LNCAP (cell line): ENCODE results near the gene FNBP1.

Source experiments
- TF ChIP-seq, protein P1 (sequence below): fragments of 450-650 bp; IDR thresholded peaks from 2 replicates; pipeline ENCODE4 v1.5.1; 2017; ENCODE audit warnings: mild to moderate bottlenecking

FNBP1 gene

DNA sequence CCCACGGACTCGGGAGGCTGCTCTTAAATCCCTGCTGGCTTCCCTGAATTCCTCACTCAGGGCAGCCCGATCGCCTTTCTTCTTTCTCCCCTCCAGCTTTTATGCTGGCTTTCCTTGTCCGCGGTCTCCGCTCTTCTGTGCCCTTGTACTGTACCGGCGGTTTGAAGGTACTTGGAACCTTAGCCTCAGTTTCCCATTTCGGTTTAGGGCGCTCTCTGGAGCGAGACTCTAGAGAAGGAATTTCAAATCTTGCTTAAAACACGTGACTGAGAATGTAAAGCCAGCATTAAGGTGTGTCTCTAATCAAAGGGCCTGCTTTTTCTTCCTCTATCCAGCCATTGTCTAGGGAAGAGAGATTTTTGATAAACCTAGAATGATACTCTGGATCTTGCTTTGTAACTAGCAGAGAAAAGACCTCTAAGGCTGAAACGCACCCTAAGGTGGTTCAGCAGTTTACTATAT is 11.4 kb upstream of the FNBP1 start:
- TF ChIP-seq, protein P1, sequence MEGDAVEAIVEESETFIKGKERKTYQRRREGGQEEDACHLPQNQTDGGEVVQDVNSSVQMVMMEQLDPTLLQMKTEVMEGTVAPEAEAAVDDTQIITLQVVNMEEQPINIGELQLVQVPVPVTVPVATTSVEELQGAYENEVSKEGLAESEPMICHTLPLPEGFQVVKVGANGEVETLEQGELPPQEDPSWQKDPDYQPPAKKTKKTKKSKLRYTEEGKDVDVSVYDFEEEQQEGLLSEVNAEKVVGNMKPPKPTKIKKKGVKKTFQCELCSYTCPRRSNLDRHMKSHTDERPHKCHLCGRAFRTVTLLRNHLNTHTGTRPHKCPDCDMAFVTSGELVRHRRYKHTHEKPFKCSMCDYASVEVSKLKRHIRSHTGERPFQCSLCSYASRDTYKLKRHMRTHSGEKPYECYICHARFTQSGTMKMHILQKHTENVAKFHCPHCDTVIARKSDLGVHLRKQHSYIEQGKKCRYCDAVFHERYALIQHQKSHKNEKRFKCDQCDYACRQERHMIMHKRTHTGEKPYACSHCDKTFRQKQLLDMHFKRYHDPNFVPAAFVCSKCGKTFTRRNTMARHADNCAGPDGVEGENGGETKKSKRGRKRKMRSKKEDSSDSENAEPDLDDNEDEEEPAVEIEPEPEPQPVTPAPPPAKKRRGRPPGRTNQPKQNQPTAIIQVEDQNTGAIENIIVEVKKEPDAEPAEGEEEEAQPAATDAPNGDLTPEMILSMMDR, result no peak

- TF ChIP-seq, protein P1, result no peak
Observed at GRCh38 chr9:130053504-130054324, 10.7 kb upstream of the FNBP1 start, which contains the start of gene GPR107. Gene GPR107, plus strand, starts transcription at chr9:130053906. Its CDS starts 27 bp downstream, at chr9:130053933.

GRCh38 chr9:130053109-130053503 is 10.1 kb upstream of the FNBP1 start:
- TF ChIP-seq, protein P1, result no peak

DNA sequence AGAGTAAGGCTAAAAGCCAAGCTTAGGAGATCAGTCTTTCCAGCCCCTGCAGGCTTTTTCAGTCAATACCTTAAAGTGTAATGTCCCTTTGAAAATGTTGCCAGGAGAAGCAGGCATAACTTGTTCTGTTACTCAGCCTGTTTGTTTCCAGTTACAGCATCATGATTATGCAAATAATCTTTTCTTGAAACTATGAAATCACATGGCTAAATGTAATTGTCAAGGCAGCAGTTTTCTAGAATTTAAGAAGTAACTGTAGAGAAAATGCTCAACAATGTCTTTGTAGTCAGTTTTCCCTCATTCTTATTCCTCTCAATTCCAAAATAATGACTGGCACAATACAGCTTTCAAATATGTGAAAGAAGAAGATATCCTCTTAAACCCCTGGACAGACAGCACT is 8.9 kb upstream of the FNBP1 start:
- TF ChIP-seq, protein P1, result no peak

- TF ChIP-seq, protein P1, result no peak
Observed at GRCh38 chr9:130050462-130050861, 7.5 kb upstream of the FNBP1 start.

- TF ChIP-seq, protein P1, result no peak
Observed at GRCh38 chr9:130049431-130050210, 6.6 kb upstream of the FNBP1 start.

DNA sequence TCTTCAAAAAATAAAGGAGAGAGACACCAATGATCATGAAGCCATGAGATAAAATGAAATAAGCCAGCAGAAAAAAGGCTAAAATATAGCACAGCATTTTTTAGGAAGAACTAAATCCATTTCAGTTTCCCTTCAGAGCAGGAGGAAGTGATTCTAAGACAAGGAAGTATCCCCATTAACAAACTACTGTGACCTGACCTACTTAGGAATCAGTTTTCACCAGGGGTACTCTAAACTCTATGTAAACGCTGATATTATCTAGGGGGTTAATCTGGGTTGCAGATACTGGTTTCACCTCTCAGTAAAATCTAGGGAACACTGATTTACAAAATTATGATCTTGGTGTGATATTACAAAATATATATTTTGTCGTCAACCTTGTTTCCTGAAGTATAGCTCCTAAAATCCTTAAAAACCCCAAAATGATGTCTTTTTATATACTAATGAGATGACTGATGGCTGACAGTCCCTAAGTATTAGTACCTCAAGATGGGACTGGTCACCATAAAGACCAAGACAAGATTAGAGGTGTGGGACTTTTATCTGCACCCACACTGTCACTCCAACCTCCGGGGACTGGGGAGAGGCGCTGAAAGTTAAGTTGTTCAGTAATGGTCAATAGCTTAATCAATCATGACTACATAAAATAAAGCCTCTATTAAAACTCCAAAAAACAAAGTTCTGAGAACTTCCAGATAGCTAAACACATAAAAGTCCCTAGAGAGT is 2.9 kb upstream of the FNBP1 start:
- TF ChIP-seq, protein P1, result no peak
